CD4-positive, alpha-beta T cell (primary cell): ENCODE data around the gene STYXL1. TPM values are rescaled to one million over a fixed set of nuclear protein-coding genes. Genes with fewer than 3 reads are reported as not detected.
"Not testable (repeated sequence)": the region's sequence is repeated elsewhere in the genome, so short reads cannot be mapped to it uniquely, and the experiment has no call there.

Experiments used
- ATAC-seq: fragments of 200-7000 bp; cut with Tn5 transposase; one replicate; pipeline ENCODE4 v1.10.0; 2022; ENCODE audit warnings: mild to moderate bottlenecking; ENCODE audit not compliant: poor library complexity
- CTCF ChIA-PET: fragments of 350-600 bp; sonication (Branson Sonifier 250); formaldehyde crosslinking; loops from one replicate; lab custom pipeline; 2021; ENCODE audit warnings: antibody characterized with exemption, inconsistent platforms; lab: Charles Lee
- POLR2A ChIA-PET: fragments of 350-600 bp; sonication (Branson Sonifier 250); formaldehyde crosslinking; loops from one replicate; lab custom pipeline; 2021; ENCODE audit warnings: antibody characterized with exemption, inconsistent platforms; lab: Charles Lee
- DNase-seq, 14 experiments: peaks; one replicate each; pipeline ENCODE4 v3.0.0-alpha.2; 2013 to 2020; ENCODE audit warnings: mixed read lengths in 2 of 14
- H3K27ac ChIP-seq, 2 donors: one replicate each; pipeline versions ENCODE4 v1.5.1 to v1.7.0; 2013; ENCODE audit warnings: low read length in 2 of 2, low read depth in 1 of 2, mild to moderate bottlenecking in 1 of 2
- H3K27me3 ChIP-seq, 2 experiments: 1 replicate in 1 of 2; 2 replicates in 1 of 2; pipeline versions ENCODE4 v1.6.1 to v1.7.0; 2013; ENCODE audit warnings: low read length in 2 of 2, control low read depth in 1 of 2, mild to moderate bottlenecking in 1 of 2, moderate library complexity in 1 of 2; ENCODE audit not compliant: insufficient read depth in 2 of 2, control insufficient read depth in 1 of 2
- H3K36me3 ChIP-seq: one replicate; pipeline ENCODE4 v1.6.1; 2013; ENCODE audit warnings: low read length, control low read depth; ENCODE audit not compliant: insufficient read depth
- H3K4me1 ChIP-seq: one replicate; pipeline ENCODE4 v1.6.1; 2013; ENCODE audit warnings: low read length, control low read depth; ENCODE audit not compliant: insufficient read depth
- H3K4me3 ChIP-seq: one replicate; pipeline ENCODE4 v1.5.1; 2013; ENCODE audit warnings: mild to moderate bottlenecking, low read length, moderate library complexity
- H3K9me3 ChIP-seq, 2 experiments: 1 replicate in 1 of 2; 2 replicates in 1 of 2; pipeline versions ENCODE4 v1.6.1 to v1.7.0; 2013; ENCODE audit warnings: low read length in 2 of 2, mild to moderate bottlenecking in 2 of 2, control low read depth in 1 of 2, moderate library complexity in 1 of 2; ENCODE audit not compliant: control insufficient read depth in 1 of 2, insufficient read depth in 1 of 2
- H3K27ac Mint-ChIP-seq: one replicate; pipeline ENCODE4 v1.8.0; 2020; ENCODE audit warnings: mixed read lengths
- H3K27me3 Mint-ChIP-seq: one replicate; pipeline ENCODE4 v1.8.0; 2021; ENCODE audit warnings: mixed read lengths
- H3K36me3 Mint-ChIP-seq: one replicate; pipeline ENCODE4 v1.8.0; 2021; ENCODE audit warnings: low read depth, mixed read lengths
- H3K4me1 Mint-ChIP-seq: one replicate; pipeline ENCODE4 v1.8.0; 2021; ENCODE audit warnings: low read depth, mixed read lengths
- H3K4me3 Mint-ChIP-seq: one replicate; pipeline ENCODE4 v1.8.0; 2020; ENCODE audit warnings: mild to moderate bottlenecking, mixed read lengths
- H3K9me3 Mint-ChIP-seq: one replicate; pipeline ENCODE4 v1.8.0; 2020; ENCODE audit warnings: mixed read lengths
- CTCF ChIP-seq: fragments of 200-600 bp; IDR thresholded peaks from one replicate; pipeline ENCODE4 v1.8.0; 2022; ENCODE audit warnings: antibody characterized with exemption, mild to moderate bottlenecking
- intact Hi-C, 2 experiments: fragments of 100-400 bp; cut with DNase I in 1 of 2; cut with micrococcal nuclease in 1 of 2; formaldehyde crosslinking; loops; one replicate each; pipeline versions ENCODE4 v1.15.1 to v1.9.0; 2023 to 2025; cut with DNase I, micrococcal nuclease
- total RNA-seq, 174 experiments: library from RNA in 2 of 174; stranded (reverse) in 2 of 174; gene quantifications; one replicate each; pipeline ENCODE4 v1.2.3 and lab custom pipeline; 2021 to 2026

The STYXL1 gene
- total RNA-seq, 2 experiments from 2014 or later, result 8.4 to 8.5 TPM

- Histone ChIP-seq H3K27ac (no peak overlapping the region), H3K4me3 (no peak overlapping the region), H3K9me3 (no peaks in the 10 kb centered on the region), H3K36me3 (no peaks in the 10 kb centered on the region), H3K4me1 (no peaks in the 10 kb centered on the region), H3K27me3 (no peaks in the 10 kb centered on the region)
- Mint-ChIP-seq H3K9me3 (no peaks in the 10 kb centered on the region), H3K4me1 (no peaks in the 10 kb centered on the region), H3K36me3 (no peaks in the 10 kb centered on the region), H3K27ac (no peak overlapping the region), H3K4me3 (no peak overlapping the region), H3K27me3 (no peaks in the 10 kb centered on the region)
- CTCF ChIA-PET, result no interaction called here
- intact Hi-C loops, result no loop called here
- ATAC-seq (no peak), DNase-seq (no peak)
- POLR2A ChIA-PET, result no interaction called here
- TF ChIP-seq CTCF, result no peak
These were observed 43.7 kb upstream of the STYXL1 start for GRCh38 chr7:76091506-76091905.

- intact Hi-C loops, result no loop called here
- Mint-ChIP-seq H3K9me3 (no peaks in the 10 kb centered on the region), H3K4me1 (no peaks in the 10 kb centered on the region), H3K4me3 (no peak overlapping the region), H3K27me3 (no peaks in the 10 kb centered on the region), H3K36me3 (no peaks in the 10 kb centered on the region), H3K27ac (no peak overlapping the region)
- no peak for TF ChIP-seq CTCF
- Histone ChIP-seq H3K27me3 (no peaks in the 10 kb centered on the region), H3K9me3 (no peaks in the 10 kb centered on the region), H3K4me3 (no peak overlapping the region), H3K27ac (no peak overlapping the region), H3K4me1 (no peaks in the 10 kb centered on the region), H3K36me3 (no peaks in the 10 kb centered on the region)
- no peak for DNase-seq
- ChIA-PET POLR2A (no interaction called here), CTCF (no interaction called here)
- ATAC-seq, result no peak
These were observed 42.2 kb upstream of the STYXL1 start for GRCh38 chr7:76089865-76090475.

- CTCF ChIA-PET, H3K4me1 ChIP-seq, H3K36me3 ChIP-seq, H3K27me3 ChIP-seq, H3K27ac ChIP-seq, H3K4me3 ChIP-seq, H3K4me1 Mint-ChIP-seq, ATAC-seq, H3K27ac Mint-ChIP-seq, H3K9me3 ChIP-seq, intact Hi-C loops, H3K4me3 Mint-ChIP-seq, POLR2A ChIA-PET, H3K36me3 Mint-ChIP-seq, H3K27me3 Mint-ChIP-seq, DNase-seq, H3K9me3 Mint-ChIP-seq: not testable (repeated sequence)
These were observed 39.6 kb upstream of the STYXL1 start for GRCh38 chr7:76087362-76087791.

- H3K4me3 Mint-ChIP-seq, result no peak overlapping the region
These were observed 38.3 kb upstream of the STYXL1 start for GRCh38 chr7:76086070-76086469.

GRCh38 chr7:76084115-76084514 is 36.3 kb upstream of the STYXL1 start:
- H3K27ac Mint-ChIP-seq, intact Hi-C loops, H3K36me3 Mint-ChIP-seq, H3K27me3 ChIP-seq, H3K27me3 Mint-ChIP-seq, ATAC-seq, H3K9me3 Mint-ChIP-seq, H3K36me3 ChIP-seq, CTCF ChIA-PET, H3K4me1 ChIP-seq, DNase-seq, H3K27ac ChIP-seq, H3K4me3 Mint-ChIP-seq, H3K4me3 ChIP-seq, H3K9me3 ChIP-seq, H3K4me1 Mint-ChIP-seq, POLR2A ChIA-PET: not testable (repeated sequence)

More at GRCh38 chr7:76086070-76086469, 38.3 kb upstream of the STYXL1 start:
- Mint-ChIP-seq H3K27me3 (peaks cover 5% of the 10 kb centered on the region), H3K36me3 (no peaks in the 10 kb centered on the region), H3K9me3 (no peaks in the 10 kb centered on the region), H3K4me1 (no peaks in the 10 kb centered on the region), H3K27ac (no peak overlapping the region)
- TF ChIP-seq CTCF, result no peak
- Histone ChIP-seq H3K36me3 (no peaks in the 10 kb centered on the region), H3K27ac (no peak overlapping the region), H3K27me3 (no peaks in the 10 kb centered on the region), H3K4me3 (no peak overlapping the region), H3K9me3 (no peaks in the 10 kb centered on the region), H3K4me1 (no peaks in the 10 kb centered on the region)
- ATAC-seq, result no peak
- intact Hi-C loops, result no loop called here
- ChIA-PET POLR2A (no interaction called here), CTCF (interaction anchor here (0.6 kb wide), 1 partner anchor 113 kb away, joined by 4 read pairs; no protein-coding TSS in a partner anchor)
- DNase-seq, result no peak
